B cell (primary cell): Measurements from ENCODE around the gene SMIM5. TPM values are rescaled to one million over a fixed set of nuclear protein-coding genes. Genes with fewer than 3 reads are reported as not detected.

Experiments
- ATAC-seq: fragments of 200-7000 bp; cut with Tn5 transposase; one replicate; pipeline ENCODE4 v1.10.0; 2021; ENCODE audit warnings: low read depth, mild to moderate bottlenecking, moderate number of reproducible peaks, moderate library complexity
- CTCF ChIA-PET: fragments of 350-600 bp; sonication (Branson Sonifier 250); formaldehyde crosslinking; loops from one replicate; lab custom pipeline; 2021; ENCODE audit warnings: antibody characterized with exemption, inconsistent platforms; lab: Charles Lee
- POLR2A ChIA-PET: fragments of 350-600 bp; sonication (Branson Sonifier 250); formaldehyde crosslinking; loops from one replicate; lab custom pipeline; 2021; ENCODE audit warnings: antibody characterized with exemption; lab: Charles Lee
- DNase-seq: peaks from one replicate; pipeline ENCODE4 v3.0.0; 2013
- H2AFZ ChIP-seq: 2 replicates; pipeline ENCODE4 v1.6.1; 2012; ENCODE audit warnings: mild to moderate bottlenecking, low read depth, low read length; ENCODE audit not compliant: insufficient read depth, poor library complexity, severe bottlenecking
- H3K27ac ChIP-seq, 2 donors: 1 replicate in 1 of 2; 2 replicates in 1 of 2; pipeline ENCODE4 v1.5.1; 2012 to 2013; ENCODE audit warnings: low read length in 2 of 2, mild to moderate bottlenecking in 2 of 2, moderate library complexity in 1 of 2
- H3K27me3 ChIP-seq, 4 experiments: fragments of 200-600 bp in 1 of 4; sonication (generic) in 1 of 4; replicated peaks in 1 of 4; 1 replicate in 2 of 4; 2 replicates in 2 of 4; pipeline versions ENCODE4 v1.6.1 to v1.7.0; 2013 to 2016; ENCODE audit warnings: low read length in 3 of 4, mild to moderate bottlenecking in 2 of 4, mixed read lengths in 1 of 4, moderate library complexity in 1 of 4; ENCODE audit not compliant: insufficient read depth in 4 of 4, control insufficient read depth in 3 of 4; ENCODE audit errors: control extremely low read depth in 1 of 4
- H3K36me3 ChIP-seq, 2 experiments: replicated peaks in 1 of 2; 1 replicate in 1 of 2; 2 replicates in 1 of 2; pipeline versions ENCODE4 v1.6.1 to v1.7.1; 2013; ENCODE audit warnings: low read length in 1 of 2; ENCODE audit not compliant: insufficient read depth in 2 of 2, control insufficient read depth in 1 of 2; ENCODE audit errors: control extremely low read depth in 1 of 2, extremely low read depth in 1 of 2
- H3K4me1 ChIP-seq, 2 donors: fragments of 200-600 bp in 1 of 2; sonication (generic) in 1 of 2; 1 replicate in 1 of 2; 2 replicates in 1 of 2; pipeline versions ENCODE4 v1.5.1 to v1.6.1; 2013 to 2017; ENCODE audit warnings: low read length in 2 of 2; ENCODE audit not compliant: control insufficient read depth in 2 of 2, insufficient read depth in 2 of 2
- H3K4me2 ChIP-seq: replicated peaks from 2 replicates; pipeline ENCODE3; 2012; ENCODE audit warnings: mild to moderate bottlenecking, low read depth, low read length; ENCODE audit not compliant: poor library complexity, severe bottlenecking
- H3K4me3 ChIP-seq, 5 experiments: fragments of 200-600 bp in 1 of 5; sonication (generic) in 1 of 5; 1 replicate in 3 of 5; 2 replicates in 2 of 5; pipeline versions ENCODE4 v1.5.1 to v1.7.0; 2011 to 2016; ENCODE audit warnings: low read length in 4 of 5, mild to moderate bottlenecking in 4 of 5, low read depth in 2 of 5, control low read depth in 1 of 5, moderate library complexity in 1 of 5; ENCODE audit not compliant: insufficient read depth in 1 of 5; ENCODE audit errors: control extremely low read depth in 1 of 5, extremely low read depth in 1 of 5
- H3K79me2 ChIP-seq: fragments of 200-600 bp; sonication (generic); one replicate; pipeline ENCODE4 v1.6.0; 2016; ENCODE audit warnings: low read length; ENCODE audit not compliant: control insufficient read depth, insufficient read depth
- H3K9ac ChIP-seq: fragments of 200-600 bp; sonication (generic); 2 replicates; pipeline ENCODE4 v1.6.1; 2017; ENCODE audit warnings: mild to moderate bottlenecking, low read length, moderate library complexity
- H3K9me3 ChIP-seq, 3 donors: one replicate each; pipeline versions ENCODE4 v1.6.1 to v1.7.1; 2013; ENCODE audit warnings: low read length in 2 of 3; ENCODE audit not compliant: control insufficient read depth in 2 of 3, insufficient read depth in 1 of 3; ENCODE audit errors: control extremely low read depth in 1 of 3
- H4K20me1 ChIP-seq: 2 replicates; pipeline ENCODE4 v1.6.0; 2012; ENCODE audit warnings: mild to moderate bottlenecking, low read length; ENCODE audit not compliant: insufficient read depth, control insufficient read depth, poor library complexity, severe bottlenecking
- H3K27ac Mint-ChIP-seq: one replicate; pipeline ENCODE4 v1.8.0; 2021; ENCODE audit warnings: mixed read lengths
- H3K27me3 Mint-ChIP-seq: one replicate; pipeline ENCODE4 v1.8.0; 2021; ENCODE audit warnings: mixed read lengths
- H3K4me1 Mint-ChIP-seq: one replicate; pipeline ENCODE4 v1.8.0; 2021; ENCODE audit warnings: mixed read lengths
- H3K4me3 Mint-ChIP-seq: one replicate; pipeline ENCODE4 v1.8.0; 2021; ENCODE audit warnings: mixed read lengths
- H3K9me3 Mint-ChIP-seq: one replicate; pipeline ENCODE4 v1.8.0; 2022; ENCODE audit warnings: mixed read lengths; ENCODE audit not compliant: insufficient read depth
- EZH2 ChIP-seq: IDR thresholded peaks from 2 replicates; pipeline ENCODE4 v1.6.1; 2012; ENCODE audit warnings: borderline replicate concordance, low read depth, mild to moderate bottlenecking, moderate library complexity, low read length; ENCODE audit not compliant: insufficient read depth, poor library complexity, severe bottlenecking
- WGBS: methylation state at CpG from one replicate; pipeline ENCODE4 v1.1.5; 2013; ENCODE audit warnings: missing lambda C conversion rate; ENCODE audit not compliant: insufficient coverage; 5-methylcytosine and 5-hydroxymethylcytosine counted together
- intact Hi-C: fragments of 100-400 bp; cut with micrococcal nuclease; formaldehyde crosslinking; loops from one replicate; pipeline ENCODE4 v1.10.0; 2022
- polyA plus RNA-seq: library from polyadenylated mRNA; depleted of rRNA; stranded (reverse); fragments of >200 nt; gene quantifications from 2 replicates; pipeline ENCODE4 v1.2.3, GENCODE V29; 2012
- total RNA-seq, 2 donors: library from RNA; stranded (reverse); fragments of 120-200 nt in 1 of 2; gene quantifications; 1 replicate in 1 of 2; 2 replicates in 1 of 2; pipeline versions ENCODE4 v1.2.3 to v1.2.4, GENCODE V29; 2013 to 2022
- TF ChIP-seq, protein P1 (sequence below): fragments of 200-600 bp; IDR thresholded peaks from one replicate; pipeline ENCODE4 v1.8.0; 2022; ENCODE audit warnings: antibody characterized with exemption, mild to moderate bottlenecking

The SMIM5 gene
- total and polyA plus RNA-seq, 2 donors (not counting 1 experiment from before 2014, with no cell fraction given), result 0.62 to 7.6 TPM

DNA sequence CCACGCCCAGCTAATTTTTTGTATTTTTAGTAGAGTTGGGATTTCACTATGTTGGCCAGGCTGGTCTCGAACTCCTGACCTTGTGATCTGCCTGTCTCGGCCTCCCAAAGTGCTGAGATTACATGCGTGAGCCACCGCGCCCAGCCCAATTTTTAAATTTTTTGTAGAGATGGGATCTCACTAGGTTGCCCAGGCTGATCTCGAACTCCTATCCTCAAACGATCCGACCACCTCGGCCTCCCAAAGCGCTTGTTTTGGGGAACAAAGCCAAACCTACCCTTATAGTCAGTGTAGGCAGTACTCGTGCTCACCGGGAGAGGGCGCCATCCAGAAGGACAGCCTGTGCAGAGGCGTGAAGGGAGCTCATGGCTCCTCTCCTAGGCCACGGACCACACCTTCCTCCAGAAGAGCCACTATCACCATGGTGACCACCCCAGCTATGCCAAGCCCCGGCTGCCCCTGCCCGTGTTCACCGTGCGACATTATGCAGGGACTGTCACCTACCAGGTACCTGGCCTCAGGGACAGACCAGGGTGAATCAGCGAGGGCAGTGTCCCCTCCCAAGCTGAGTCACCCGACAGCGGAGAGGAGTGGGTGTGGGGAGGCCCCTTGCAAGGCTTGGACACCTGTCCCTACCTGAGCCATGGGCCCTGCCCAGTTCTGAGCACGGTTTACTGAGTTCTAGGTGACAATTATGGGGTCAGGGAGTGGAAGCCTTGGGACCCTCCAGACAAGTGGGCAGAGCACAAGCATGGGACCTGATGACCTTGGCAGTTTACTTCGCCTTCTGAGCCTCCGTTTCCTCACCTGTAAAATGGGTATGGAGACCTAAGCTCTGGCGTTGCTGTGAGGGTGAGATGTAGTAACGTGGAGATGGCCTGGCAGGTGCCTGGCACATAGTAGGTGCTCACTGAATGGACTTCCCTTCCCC lies 31.9 kb upstream of the SMIM5 start:
- Histone ChIP-seq H3K4me1 (no peaks in the 10 kb centered on the region), H3K36me3 (no peaks in the 10 kb centered on the region), H3K9ac (no peak overlapping the region), H3K9me3 (no peaks in the 10 kb centered on the region), H3K4me3 (no peak overlapping the region), H3K27me3 (no peaks in the 10 kb centered on the region), H4K20me1 (no peaks in the 10 kb centered on the region), H3K79me2 (no peaks in the 10 kb centered on the region), H3K4me2 (no peak overlapping the region), H3K27ac (no peak overlapping the region), H2AFZ (no peak overlapping the region)
- 77% methylated on average over 19 of the region's 28 CpGs for WGBS
- no peak for TF ChIP-seq EZH2
- TF ChIP-seq, protein P1, sequence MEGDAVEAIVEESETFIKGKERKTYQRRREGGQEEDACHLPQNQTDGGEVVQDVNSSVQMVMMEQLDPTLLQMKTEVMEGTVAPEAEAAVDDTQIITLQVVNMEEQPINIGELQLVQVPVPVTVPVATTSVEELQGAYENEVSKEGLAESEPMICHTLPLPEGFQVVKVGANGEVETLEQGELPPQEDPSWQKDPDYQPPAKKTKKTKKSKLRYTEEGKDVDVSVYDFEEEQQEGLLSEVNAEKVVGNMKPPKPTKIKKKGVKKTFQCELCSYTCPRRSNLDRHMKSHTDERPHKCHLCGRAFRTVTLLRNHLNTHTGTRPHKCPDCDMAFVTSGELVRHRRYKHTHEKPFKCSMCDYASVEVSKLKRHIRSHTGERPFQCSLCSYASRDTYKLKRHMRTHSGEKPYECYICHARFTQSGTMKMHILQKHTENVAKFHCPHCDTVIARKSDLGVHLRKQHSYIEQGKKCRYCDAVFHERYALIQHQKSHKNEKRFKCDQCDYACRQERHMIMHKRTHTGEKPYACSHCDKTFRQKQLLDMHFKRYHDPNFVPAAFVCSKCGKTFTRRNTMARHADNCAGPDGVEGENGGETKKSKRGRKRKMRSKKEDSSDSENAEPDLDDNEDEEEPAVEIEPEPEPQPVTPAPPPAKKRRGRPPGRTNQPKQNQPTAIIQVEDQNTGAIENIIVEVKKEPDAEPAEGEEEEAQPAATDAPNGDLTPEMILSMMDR, result peak; percentile 76
- POLR2A ChIA-PET, result interaction anchor here (0.5 to 0.6 kb wide), 2 partner anchors 149 to 254 kb away, joined by 3 to 9 read pairs; partner anchors contain the start of gene WBP2
- H3K27me3 Mint-ChIP-seq, result no peaks in the 10 kb centered on the region
- H3K27ac Mint-ChIP-seq, result no peak overlapping the region
- DNase-seq (peak; percentile 68), ATAC-seq (peak; percentile 77)
- no peaks in the 10 kb centered on the region for H3K9me3 Mint-ChIP-seq
- H3K4me3 Mint-ChIP-seq, result no peak overlapping the region
- CTCF ChIA-PET, result interaction anchor here (0.5 to 6.9 kb wide), 15 partner anchors 10 to 152 kb away, joined by 3 to 53 read pairs (median 3); partner anchors contain the start of gene SMIM5
- H3K4me1 Mint-ChIP-seq, result no peaks in the 10 kb centered on the region
- intact Hi-C loops, result loop anchor here (1.0 kb wide), 1 partner anchor 147 kb away; no protein-coding TSS in a partner anchor

DNA sequence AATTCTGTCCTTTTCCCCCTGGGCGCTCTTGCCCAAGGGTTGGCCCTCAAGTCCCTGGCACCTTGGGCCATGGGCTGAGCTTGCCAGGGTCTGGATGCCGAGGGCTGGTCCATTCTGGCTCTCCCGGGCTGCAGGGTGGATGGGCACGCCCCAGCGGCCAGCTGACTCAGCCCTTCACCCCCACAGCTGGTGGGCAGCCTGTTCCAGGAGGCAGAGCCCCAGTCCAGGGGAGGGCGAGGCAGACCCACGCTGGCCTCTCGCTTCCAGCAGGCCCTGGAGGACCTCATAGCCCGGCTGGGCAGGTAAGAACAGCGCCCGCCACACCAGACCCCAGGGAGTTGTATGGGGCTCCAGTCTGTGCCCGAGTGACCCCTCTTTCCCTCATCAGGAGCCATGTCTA lies 30.6 kb upstream of the SMIM5 start:
- no peaks in the 10 kb centered on the region for H4K20me1 ChIP-seq
- no peaks in the 10 kb centered on the region for H3K27me3 Mint-ChIP-seq
- POLR2A ChIA-PET, result no interaction called here
- no peaks in the 10 kb centered on the region for H3K4me1 ChIP-seq
- H2AFZ ChIP-seq, result no peak overlapping the region
- ATAC-seq, result no peak
- H3K9me3 Mint-ChIP-seq, result no peaks in the 10 kb centered on the region
- H3K36me3 ChIP-seq, result peaks cover 0 to 2% of the 10 kb centered on the region in 2 experiments
- H3K9me3 ChIP-seq, result no peaks in the 10 kb centered on the region
- H3K27ac ChIP-seq, result no peak overlapping the region
- 89% methylated on average over 11 of the region's 12 CpGs for WGBS
- H3K9ac ChIP-seq, result no peak overlapping the region
- no peak overlapping the region for H3K4me2 ChIP-seq
- H3K4me3 ChIP-seq, result no peak overlapping the region
- no peak overlapping the region for H3K27ac Mint-ChIP-seq
- CTCF ChIA-PET, result interaction anchor here (1.9 to 6.9 kb wide), 4 partner anchors 9 to 151 kb away, joined by 7 to 53 read pairs (median 11); partner anchors contain the start of gene SMIM5
- no peak overlapping the region for H3K4me3 Mint-ChIP-seq
- DNase-seq, result no peak
- H3K4me1 Mint-ChIP-seq, result no peaks in the 10 kb centered on the region
- H3K27me3 ChIP-seq, result no peaks in the 10 kb centered on the region
- intact Hi-C loops, result no loop called here
- no peak for TF ChIP-seq EZH2
- TF ChIP-seq, protein P1, result no peak
- no peaks in the 10 kb centered on the region for H3K79me2 ChIP-seq
